Measurements from ENCODE around the gene PCBP2.

The PCBP2 gene

DNA sequence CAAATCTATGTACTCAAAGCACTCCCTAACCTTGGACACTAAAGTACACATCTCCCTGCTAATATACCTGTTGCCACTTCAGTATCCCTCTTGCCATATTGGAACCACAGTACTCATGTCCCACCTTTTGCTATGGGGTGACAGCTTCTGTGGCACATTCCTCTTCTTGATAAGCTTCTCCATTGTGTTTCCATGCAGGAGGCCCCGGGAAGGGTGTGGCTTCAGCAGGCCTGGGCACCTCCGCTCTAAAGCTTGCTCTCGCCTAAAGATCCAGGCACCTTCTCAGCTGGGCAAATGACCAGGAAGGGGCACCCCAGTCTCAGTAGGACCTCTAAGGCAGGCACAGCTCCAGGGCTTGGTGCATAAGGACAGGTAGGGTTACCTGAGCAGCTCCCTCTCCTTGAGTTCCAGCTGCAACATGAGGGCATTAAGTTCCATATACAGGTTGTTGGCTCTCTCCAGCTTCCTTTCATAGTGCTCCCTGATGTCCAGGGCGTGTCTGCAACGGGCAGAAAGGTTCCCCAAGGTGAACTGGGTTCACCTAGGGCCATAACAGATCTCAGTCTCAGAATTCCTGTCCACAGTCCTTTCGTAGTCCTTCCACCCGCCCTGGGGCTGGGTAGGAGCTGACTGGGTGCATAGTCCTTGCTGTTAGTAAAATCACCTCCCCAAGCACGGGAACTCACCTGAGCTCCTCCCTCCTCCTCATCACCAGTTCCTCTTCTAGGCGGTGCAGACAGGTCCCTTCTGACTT, 31.5 kb downstream of the PCBP2 start:
- no peak overlapping the region for H3K4me3 ChIP-seq (replicated peaks; ENCODE audit: low read depth, low read length)
- TF ChIP-seq, protein P1, sequence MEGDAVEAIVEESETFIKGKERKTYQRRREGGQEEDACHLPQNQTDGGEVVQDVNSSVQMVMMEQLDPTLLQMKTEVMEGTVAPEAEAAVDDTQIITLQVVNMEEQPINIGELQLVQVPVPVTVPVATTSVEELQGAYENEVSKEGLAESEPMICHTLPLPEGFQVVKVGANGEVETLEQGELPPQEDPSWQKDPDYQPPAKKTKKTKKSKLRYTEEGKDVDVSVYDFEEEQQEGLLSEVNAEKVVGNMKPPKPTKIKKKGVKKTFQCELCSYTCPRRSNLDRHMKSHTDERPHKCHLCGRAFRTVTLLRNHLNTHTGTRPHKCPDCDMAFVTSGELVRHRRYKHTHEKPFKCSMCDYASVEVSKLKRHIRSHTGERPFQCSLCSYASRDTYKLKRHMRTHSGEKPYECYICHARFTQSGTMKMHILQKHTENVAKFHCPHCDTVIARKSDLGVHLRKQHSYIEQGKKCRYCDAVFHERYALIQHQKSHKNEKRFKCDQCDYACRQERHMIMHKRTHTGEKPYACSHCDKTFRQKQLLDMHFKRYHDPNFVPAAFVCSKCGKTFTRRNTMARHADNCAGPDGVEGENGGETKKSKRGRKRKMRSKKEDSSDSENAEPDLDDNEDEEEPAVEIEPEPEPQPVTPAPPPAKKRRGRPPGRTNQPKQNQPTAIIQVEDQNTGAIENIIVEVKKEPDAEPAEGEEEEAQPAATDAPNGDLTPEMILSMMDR (IDR thresholded peaks at IDR 0.05; ENCODE audit: low read depth, low read length, missing control alignments) = no peak
- DNase-seq (ENCODE audit: extremely low read depth, low read depth) = no peak

DNA sequence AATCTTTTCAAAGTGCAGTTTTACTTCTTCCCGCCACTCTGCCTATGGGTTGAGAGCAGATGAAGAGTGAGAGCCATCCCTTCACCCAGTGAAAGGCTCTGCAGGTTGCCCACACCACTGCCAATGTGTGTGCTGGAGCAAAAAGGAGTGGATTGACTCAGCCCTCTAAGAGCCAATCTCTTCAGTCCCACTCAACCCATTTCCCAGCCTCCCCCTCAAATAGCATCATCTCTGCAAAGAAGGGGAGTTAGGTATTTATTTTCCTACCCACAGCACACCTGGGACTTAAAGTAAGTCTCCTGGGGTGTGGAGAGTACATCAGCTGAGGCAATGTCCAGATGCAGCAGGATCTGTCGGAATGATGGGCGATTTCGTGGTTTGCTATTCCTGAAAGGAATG, 32.1 kb downstream of the PCBP2 start:
- no peak for DNase-seq (ENCODE audit: extremely low read depth, low read depth)
- H3K4me3 ChIP-seq (replicated peaks; ENCODE audit: low read depth, low read length) = no peak overlapping the region
- TF ChIP-seq, protein P1 (IDR thresholded peaks at IDR 0.05; ENCODE audit: low read depth, low read length, missing control alignments) = no peak

DNA sequence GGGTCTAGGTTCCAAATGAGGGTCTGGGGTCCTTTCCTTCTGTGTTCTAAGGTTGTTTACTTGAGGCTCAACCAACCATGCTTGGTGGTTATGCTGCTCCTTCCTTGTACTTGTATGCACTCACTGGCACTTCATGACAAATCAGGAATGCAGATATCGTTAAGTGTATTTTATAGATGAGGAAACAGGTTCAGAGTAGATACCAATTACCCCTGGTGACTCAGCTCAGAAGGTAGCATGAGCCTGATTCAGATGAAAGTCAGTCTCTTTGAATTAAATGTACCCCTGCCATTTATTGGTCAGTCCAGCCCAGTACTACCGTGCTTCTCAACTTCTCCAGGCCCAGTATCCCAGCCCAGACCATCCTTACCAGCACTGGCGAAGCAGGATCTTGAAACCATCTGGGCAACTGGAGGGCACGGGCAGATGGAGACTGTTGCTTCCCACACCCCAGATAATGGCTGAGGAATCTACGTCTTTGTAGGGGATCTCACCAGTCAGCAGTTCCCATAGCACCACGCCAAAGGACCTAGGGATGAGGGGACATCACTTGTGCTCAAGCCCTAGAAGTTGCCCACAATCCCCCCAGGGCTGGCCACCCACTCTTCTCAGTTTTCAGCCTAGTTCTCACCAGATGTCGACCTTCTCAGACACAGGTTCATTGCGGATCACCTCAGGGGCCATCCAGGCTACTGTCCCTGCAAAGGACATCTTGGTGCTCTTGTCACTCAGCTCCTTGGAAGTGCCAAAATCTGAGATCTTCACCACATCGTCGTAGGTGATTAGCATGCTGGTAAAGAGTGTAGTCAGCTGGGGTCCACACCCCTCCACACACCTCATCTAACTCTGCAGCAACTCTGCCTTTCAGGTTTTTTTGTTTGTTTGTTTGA, 33.0 kb downstream of the PCBP2 start:
- no peak for DNase-seq (ENCODE audit: extremely low read depth, low read depth)
- TF ChIP-seq, protein P1 (IDR thresholded peaks at IDR 0.05; ENCODE audit: low read depth, low read length, missing control alignments) = no peak
- no peak overlapping the region for H3K4me3 ChIP-seq (replicated peaks; ENCODE audit: low read depth, low read length)

DNA sequence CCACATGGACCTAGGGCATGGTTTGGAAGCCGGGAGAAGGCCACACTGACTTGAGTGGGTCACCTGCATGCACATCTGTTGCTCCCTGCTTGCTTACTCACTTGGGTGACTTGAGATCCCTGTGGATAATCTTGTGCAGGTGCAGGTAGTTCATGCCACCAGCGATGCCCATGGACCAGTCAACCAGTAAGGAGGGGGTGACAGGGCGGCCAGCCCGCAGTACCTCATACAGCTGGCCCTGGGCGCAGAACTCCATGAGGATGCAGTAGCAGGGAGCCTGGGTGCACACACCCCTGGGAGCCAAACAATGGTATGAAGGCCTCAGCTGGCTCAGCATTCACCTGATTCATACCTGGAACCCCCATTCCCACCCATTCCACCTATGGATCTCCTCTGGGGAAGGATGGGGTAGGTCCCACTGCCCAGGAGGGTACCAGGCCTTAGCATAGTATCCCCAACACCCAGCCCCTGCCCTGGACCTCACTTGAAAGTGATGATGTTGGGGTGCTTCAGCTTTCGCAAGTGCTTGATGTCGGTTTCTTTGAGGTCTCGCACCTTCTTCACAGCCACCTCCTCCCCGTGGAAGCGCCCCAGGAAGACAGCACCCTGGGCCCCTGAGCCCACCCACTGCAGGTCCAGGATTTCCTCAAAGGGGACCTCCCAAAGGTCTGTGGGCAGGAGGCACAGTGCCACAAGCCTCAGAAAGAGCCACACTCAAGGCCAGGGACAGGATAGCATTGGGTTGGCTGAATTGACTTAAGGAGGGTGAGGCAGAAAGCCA, 34.2 kb downstream of the PCBP2 start:
- TF ChIP-seq, protein P1 (IDR thresholded peaks at IDR 0.05; ENCODE audit: low read depth, low read length, missing control alignments) = no peak
- no peak overlapping the region for H3K4me3 ChIP-seq (replicated peaks; ENCODE audit: low read depth, low read length)
- DNase-seq (ENCODE audit: extremely low read depth, low read depth) = no peak

DNA sequence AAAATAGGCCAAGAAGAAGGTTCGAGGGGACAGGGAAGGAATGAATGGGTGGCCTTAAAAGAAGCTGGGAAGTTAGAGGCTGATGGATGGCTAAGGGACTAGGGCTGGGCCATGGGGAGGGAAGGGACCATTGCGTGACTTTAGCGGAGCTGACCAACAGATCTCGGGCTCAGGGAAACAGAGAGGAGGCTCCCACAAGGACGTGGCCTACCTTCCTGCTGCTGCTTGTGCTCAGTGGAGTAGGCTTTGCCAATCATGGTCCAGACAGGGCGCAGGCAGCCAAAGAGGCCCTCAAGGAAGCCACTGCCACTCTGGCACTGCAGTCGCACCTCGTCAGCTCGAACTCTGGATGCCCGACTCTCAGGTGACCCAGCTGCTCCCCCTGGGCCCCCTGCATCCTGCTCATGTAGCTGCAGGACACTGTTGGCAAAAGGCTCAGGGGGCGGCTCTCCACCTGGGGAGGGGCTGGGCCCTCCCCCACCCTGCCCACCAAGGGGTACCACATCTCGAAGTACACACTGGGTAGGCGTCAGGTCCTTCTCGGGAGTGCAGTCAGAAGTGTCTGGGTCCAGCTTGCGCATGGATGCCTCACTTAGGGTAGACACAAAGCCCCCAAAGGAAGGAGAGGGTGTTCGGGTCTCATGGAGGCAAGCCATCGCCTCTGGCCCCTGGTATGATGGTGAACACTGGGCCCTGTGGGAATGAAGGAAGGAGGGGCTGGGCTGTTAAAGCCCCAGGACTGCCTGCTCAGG, 35.0 kb downstream of the PCBP2 start:
- no peak overlapping the region for H3K4me3 ChIP-seq (replicated peaks; ENCODE audit: low read depth, low read length)
- no peak for DNase-seq (ENCODE audit: extremely low read depth, low read depth)
- TF ChIP-seq, protein P1 (IDR thresholded peaks at IDR 0.05; ENCODE audit: low read depth, low read length, missing control alignments) = no peak
